Measurements from ENCODE around the gene ATP1A2. TPM values are rescaled to one million over a fixed set of nuclear protein-coding genes. Genes with fewer than 3 reads are reported as not detected.

ATP1A2 gene
- total RNA-seq, 6 experiments from 2014 or later = 0.09 to 0.17 (median 0.14) TPM; not detected in 1

DNA sequence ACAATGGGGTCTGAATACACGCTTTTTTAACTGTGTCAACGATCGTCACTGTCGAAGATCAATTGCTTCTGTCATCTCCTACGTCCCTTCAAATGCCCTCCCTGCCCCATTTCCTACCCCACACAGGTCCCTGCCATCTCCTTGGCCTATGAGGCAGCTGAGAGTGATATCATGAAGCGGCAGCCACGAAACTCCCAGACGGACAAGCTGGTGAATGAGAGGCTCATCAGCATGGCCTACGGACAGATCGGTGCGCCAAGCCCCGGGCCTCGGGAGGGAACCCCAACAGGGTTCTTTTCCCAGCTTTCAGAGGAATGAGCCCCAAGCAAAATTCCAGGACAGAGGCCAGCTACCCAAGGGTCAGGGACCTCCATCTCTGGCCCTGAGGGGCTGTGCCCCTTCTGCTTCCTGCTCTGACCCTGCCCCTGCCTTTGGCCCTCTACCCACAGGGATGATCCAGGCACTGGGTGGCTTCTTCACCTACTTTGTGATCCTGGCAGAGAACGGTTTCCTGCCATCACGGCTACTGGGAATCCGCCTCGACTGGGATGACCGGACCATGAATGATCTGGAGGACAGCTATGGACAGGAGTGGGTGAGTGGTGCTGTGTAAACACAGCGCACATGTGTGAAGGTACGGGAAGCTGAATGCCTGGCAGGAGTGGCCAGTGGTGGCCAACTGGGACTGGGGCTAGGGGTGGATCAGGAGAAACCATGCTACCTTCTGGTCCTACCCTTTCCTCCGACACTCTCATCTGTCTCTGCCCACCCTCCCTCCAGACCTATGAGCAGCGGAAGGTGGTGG, 20.8 kb downstream of the ATP1A2 start:
- no peaks in the 10 kb centered on the region for H3K9me3 Mint-ChIP-seq
- no peak overlapping the region for H3K27ac Mint-ChIP-seq
- no peaks in the 10 kb centered on the region for H3K4me1 Mint-ChIP-seq (ENCODE audit: low read depth)
- H3K4me3 Mint-ChIP-seq = no peak overlapping the region
- H3K36me3 Mint-ChIP-seq (ENCODE audit: low read depth) = no peaks in the 10 kb centered on the region
- DNase-seq = no peak
- TF ChIP-seq, protein P1, sequence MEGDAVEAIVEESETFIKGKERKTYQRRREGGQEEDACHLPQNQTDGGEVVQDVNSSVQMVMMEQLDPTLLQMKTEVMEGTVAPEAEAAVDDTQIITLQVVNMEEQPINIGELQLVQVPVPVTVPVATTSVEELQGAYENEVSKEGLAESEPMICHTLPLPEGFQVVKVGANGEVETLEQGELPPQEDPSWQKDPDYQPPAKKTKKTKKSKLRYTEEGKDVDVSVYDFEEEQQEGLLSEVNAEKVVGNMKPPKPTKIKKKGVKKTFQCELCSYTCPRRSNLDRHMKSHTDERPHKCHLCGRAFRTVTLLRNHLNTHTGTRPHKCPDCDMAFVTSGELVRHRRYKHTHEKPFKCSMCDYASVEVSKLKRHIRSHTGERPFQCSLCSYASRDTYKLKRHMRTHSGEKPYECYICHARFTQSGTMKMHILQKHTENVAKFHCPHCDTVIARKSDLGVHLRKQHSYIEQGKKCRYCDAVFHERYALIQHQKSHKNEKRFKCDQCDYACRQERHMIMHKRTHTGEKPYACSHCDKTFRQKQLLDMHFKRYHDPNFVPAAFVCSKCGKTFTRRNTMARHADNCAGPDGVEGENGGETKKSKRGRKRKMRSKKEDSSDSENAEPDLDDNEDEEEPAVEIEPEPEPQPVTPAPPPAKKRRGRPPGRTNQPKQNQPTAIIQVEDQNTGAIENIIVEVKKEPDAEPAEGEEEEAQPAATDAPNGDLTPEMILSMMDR (IDR thresholded peaks at IDR 0.05) = no peak
- H3K27me3 Mint-ChIP-seq (ENCODE audit: insufficient read depth) = peaks cover 62% of the 10 kb centered on the region

DNA sequence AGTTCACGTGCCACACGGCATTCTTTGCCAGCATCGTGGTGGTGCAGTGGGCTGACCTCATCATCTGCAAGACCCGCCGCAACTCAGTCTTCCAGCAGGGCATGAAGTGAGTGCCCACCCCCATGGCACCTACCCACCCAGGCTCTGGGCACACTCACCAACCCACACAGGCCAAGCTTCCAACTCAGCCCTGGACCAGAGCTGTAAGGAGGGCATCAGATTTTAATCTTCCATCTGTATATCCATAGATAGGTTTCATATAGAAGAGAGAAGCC, 21.3 kb downstream of the ATP1A2 start:
- Mint-ChIP-seq H3K27ac (no peak overlapping the region), H3K4me3 (no peak overlapping the region), H3K36me3 (ENCODE audit: low read depth) (no peaks in the 10 kb centered on the region)

DNA sequence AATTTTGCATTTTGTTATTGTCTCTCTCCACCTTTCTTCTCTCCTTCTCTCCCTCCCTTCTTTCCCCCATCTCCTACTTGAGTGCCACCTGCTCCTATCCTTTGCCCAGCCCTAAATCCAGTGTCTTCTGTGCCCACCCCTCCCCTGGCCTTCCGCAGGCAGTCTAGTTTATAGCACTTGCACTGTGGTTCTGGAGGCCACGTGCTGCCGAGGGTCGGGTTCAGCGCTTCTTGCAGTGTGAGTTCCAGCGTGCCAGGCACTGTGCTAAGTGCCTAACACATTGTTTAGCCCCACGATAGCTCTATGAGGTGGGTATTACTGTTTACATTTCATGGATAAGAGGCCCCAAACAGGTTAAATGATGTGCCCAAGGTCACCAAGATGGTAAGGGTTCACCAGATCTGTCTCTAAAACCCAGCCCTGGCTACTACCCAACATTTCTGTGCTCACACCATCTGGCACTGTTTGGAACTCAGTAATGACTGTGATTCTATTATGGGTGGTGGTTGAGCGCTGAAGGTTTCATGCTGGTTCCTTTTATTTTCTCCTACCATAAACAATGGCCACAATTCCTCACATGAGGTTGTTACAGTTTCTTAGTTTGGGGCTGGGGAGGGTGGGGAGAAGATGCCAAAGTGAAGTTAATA, 21.8 kb downstream of the ATP1A2 start:
- Mint-ChIP-seq H3K27ac (no peak overlapping the region), H3K36me3 (ENCODE audit: low read depth) (no peaks in the 10 kb centered on the region), H3K4me3 (no peak overlapping the region), H3K9me3 (no peaks in the 10 kb centered on the region), H3K27me3 (ENCODE audit: insufficient read depth) (peaks cover 61% of the 10 kb centered on the region), H3K4me1 (ENCODE audit: low read depth) (no peaks in the 10 kb centered on the region)
- DNase-seq = no peak
- TF ChIP-seq, protein P1 (IDR thresholded peaks at IDR 0.05) = no peak

More for the DNA sequence above, 21.3 kb downstream of the ATP1A2 start:
- H3K27me3 Mint-ChIP-seq (ENCODE audit: insufficient read depth) = peaks cover 62% of the 10 kb centered on the region
- H3K9me3 Mint-ChIP-seq = no peaks in the 10 kb centered on the region
- TF ChIP-seq, protein P1 (IDR thresholded peaks at IDR 0.05) = no peak
- no peak for DNase-seq
- no peaks in the 10 kb centered on the region for H3K4me1 Mint-ChIP-seq (ENCODE audit: low read depth)

DNA sequence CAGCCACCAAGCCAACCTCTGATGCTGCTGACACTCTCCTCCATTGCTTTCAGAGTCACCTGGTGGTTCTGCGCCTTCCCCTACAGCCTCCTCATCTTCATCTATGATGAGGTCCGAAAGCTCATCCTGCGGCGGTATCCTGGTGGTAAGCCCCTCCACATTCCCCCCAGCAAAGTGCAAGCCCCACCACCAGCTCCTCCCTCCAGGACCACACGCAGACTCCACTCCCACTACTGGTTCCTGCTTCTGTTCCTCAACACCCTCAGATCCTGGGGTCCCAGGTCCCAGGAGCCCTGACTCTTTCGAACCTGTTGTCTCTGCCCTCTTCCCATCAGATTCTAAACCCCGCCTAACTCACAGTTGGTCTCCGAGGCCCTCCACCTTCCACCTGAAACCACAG, 24.3 kb downstream of the ATP1A2 start:
- Mint-ChIP-seq H3K36me3 (ENCODE audit: low read depth) (no peaks in the 10 kb centered on the region), H3K27me3 (ENCODE audit: insufficient read depth) (peaks cover 52% of the 10 kb centered on the region), H3K4me3 (no peak overlapping the region), H3K9me3 (no peaks in the 10 kb centered on the region), H3K27ac (no peak overlapping the region), H3K4me1 (ENCODE audit: low read depth) (peaks cover 3% of the 10 kb centered on the region)
- DNase-seq = no peak
- TF ChIP-seq, protein P1 (IDR thresholded peaks at IDR 0.05) = no peak

DNA sequence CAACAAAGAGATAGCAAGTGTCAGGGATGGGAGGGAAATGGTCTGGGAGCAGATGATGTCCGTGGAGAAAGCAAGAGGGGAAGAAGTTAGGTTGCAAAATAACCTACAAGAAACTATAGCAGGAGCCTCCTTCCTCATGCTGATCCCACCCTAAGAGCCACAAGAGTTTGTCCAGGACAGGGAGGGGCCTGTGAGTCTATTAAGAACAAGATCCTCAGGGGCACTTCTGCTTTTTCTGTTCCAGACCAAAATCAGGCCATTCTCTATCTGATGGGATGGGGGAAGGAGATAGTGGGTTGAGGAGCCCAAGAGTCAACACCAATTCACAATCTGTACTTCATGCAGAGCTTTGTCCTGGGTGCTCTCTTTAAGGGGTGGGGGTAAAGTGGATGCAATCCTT, 28.1 kb downstream of the ATP1A2 start:
- Mint-ChIP-seq H3K4me1 (ENCODE audit: low read depth) (peaks cover 14% of the 10 kb centered on the region), H3K27me3 (ENCODE audit: insufficient read depth) (peaks cover 35% of the 10 kb centered on the region), H3K4me3 (no peak overlapping the region), H3K27ac (no peak overlapping the region), H3K9me3 (no peaks in the 10 kb centered on the region), H3K36me3 (ENCODE audit: low read depth) (no peaks in the 10 kb centered on the region)
- TF ChIP-seq, protein P1 (IDR thresholded peaks at IDR 0.05) = no peak
- no peak for DNase-seq

Measured in HFFc6 (cell line).